ENCODE results near the gene UBE2K. TPM values are rescaled to one million over a fixed set of nuclear protein-coding genes. Genes with fewer than 3 reads are reported as not detected.
"Not testable (repeated sequence)": the region's sequence is repeated elsewhere in the genome, so short reads cannot be mapped to it uniquely, and the experiment has no call there.

The UBE2K gene
- total and polyA plus RNA-seq, 2 experiments from 2014 or later: 26.7 to 127 TPM

- in situ Hi-C loops (cut with MboI): no loop called here
- Histone ChIP-seq H3K9me3 (ENCODE audit: low read depth) (no peaks in the 10 kb centered on the region), H4K20me1 (ENCODE audit: insufficient read depth) (no peaks in the 10 kb centered on the region; the same call in 1 of the 2 replicates), H3F3A (ENCODE audit: insufficient read depth) (peaks cover 9% of the 10 kb centered on the region), H3K4me2 (ENCODE audit: unreplicated experiment) (no peak overlapping the region), H3K79me2 (ENCODE audit: insufficient read depth) (peaks cover 49% of the 10 kb centered on the region), H3K9ac (no peak overlapping the region), H3K27me3 (replicated peaks; ENCODE audit: insufficient read depth) (no peaks in the 10 kb centered on the region), H2AFZ (no peak overlapping the region), H3K36me3 (ENCODE audit: low read depth) (peaks cover 11% of the 10 kb centered on the region), H3K4me3 (no peak overlapping the region), H3K4me1 (ENCODE audit: insufficient read depth) (peaks cover 4% of the 10 kb centered on the region), H3K9me2 (ENCODE audit: insufficient read depth) (no peaks in the 10 kb centered on the region), H3K27ac (no peak overlapping the region)
- DNase-seq: no peak
- TF ChIP-seq EZH2phosphoT487 (IDR thresholded peaks at IDR 0.05; ENCODE audit: insufficient read depth, low read depth): no peak
- no peak for TF ChIP-seq EZH2 (IDR thresholded peaks at IDR 0.05; ENCODE audit: insufficient read depth, poor library complexity, severe bottlenecking)
- WGBS, 2 experiments (ENCODE audit: low coverage in 1 of 2, low lambda C conversion rate in 2 of 2, missing lambda C conversion rate in 2 of 2): 92 to 95% methylated on average over 25 of the region's 25 CpGs
These were observed 72.1 kb downstream of the UBE2K start for GRCh38 chr4:39770005-39770404.

- Histone ChIP-seq H3K79me2 (ENCODE audit: insufficient read depth) (peaks cover 46% of the 10 kb centered on the region), H2AFZ (no peak overlapping the region), H3K9me3 (ENCODE audit: low read depth) (no peaks in the 10 kb centered on the region), H3K9me2 (ENCODE audit: insufficient read depth) (no peaks in the 10 kb centered on the region), H3K4me1 (ENCODE audit: insufficient read depth) (peaks cover 4% of the 10 kb centered on the region), H3K4me2 (ENCODE audit: unreplicated experiment) (no peak overlapping the region), H3F3A (ENCODE audit: insufficient read depth) (peaks cover 9% of the 10 kb centered on the region), H3K36me3 (ENCODE audit: low read depth) (peaks cover 14% of the 10 kb centered on the region), H3K27ac (no peak overlapping the region), H4K20me1 (ENCODE audit: insufficient read depth) (no peaks in the 10 kb centered on the region; the same call in 1 of the 2 replicates), H3K27me3 (replicated peaks; ENCODE audit: insufficient read depth) (no peaks in the 10 kb centered on the region), H3K4me3 (no peak overlapping the region), H3K9ac (no peak overlapping the region)
- no peak for DNase-seq
- WGBS, 2 experiments (ENCODE audit: low coverage in 1 of 2, low lambda C conversion rate in 2 of 2, missing lambda C conversion rate in 2 of 2): 99% methylated on average over 16 to 19 of the region's 19 CpGs
- in situ Hi-C loops (cut with MboI): no loop called here
- TF ChIP-seq EZH2 (IDR thresholded peaks at IDR 0.05; ENCODE audit: insufficient read depth, poor library complexity, severe bottlenecking): no peak
- no peak for TF ChIP-seq EZH2phosphoT487 (IDR thresholded peaks at IDR 0.05; ENCODE audit: insufficient read depth, low read depth)
These were observed 72.5 kb downstream of the UBE2K start for GRCh38 chr4:39770471-39770870.

- H3K4me1 ChIP-seq (ENCODE audit: insufficient read depth): peaks cover 4% of the 10 kb centered on the region
- no peak overlapping the region for H2AFZ ChIP-seq
- H3K9me3 ChIP-seq (ENCODE audit: low read depth): no peaks in the 10 kb centered on the region
- H3K4me2 ChIP-seq (ENCODE audit: unreplicated experiment): no peak overlapping the region
- H3K27ac ChIP-seq: no peak overlapping the region
- peaks cover 9% of the 10 kb centered on the region for H3F3A ChIP-seq (ENCODE audit: insufficient read depth)
- no peaks in the 10 kb centered on the region; the same call in 1 of the 2 replicates for H4K20me1 ChIP-seq (ENCODE audit: insufficient read depth)
- no peak overlapping the region for H3K9ac ChIP-seq
- no peak overlapping the region for H3K4me3 ChIP-seq
- no peaks in the 10 kb centered on the region for H3K27me3 ChIP-seq (replicated peaks; ENCODE audit: insufficient read depth)
- WGBS, 2 experiments (ENCODE audit: low coverage in 1 of 2, low lambda C conversion rate in 2 of 2, missing lambda C conversion rate in 2 of 2): 95 to 96% methylated on average over 54 to 57 of the region's 57 CpGs
- in situ Hi-C loops (cut with MboI): no loop called here
- no peak for DNase-seq
- H3K79me2 ChIP-seq (ENCODE audit: insufficient read depth): peaks cover 40% of the 10 kb centered on the region
- TF ChIP-seq EZH2phosphoT487 (IDR thresholded peaks at IDR 0.05; ENCODE audit: insufficient read depth, low read depth) (no peak), EZH2 (IDR thresholded peaks at IDR 0.05; ENCODE audit: insufficient read depth, poor library complexity, severe bottlenecking) (no peak)
- no peaks in the 10 kb centered on the region for H3K9me2 ChIP-seq (ENCODE audit: insufficient read depth)
- H3K36me3 ChIP-seq (ENCODE audit: low read depth): peaks cover 16% of the 10 kb centered on the region; the same call in 1 of the 2 replicates
These were observed 73.2 kb downstream of the UBE2K start for GRCh38 chr4:39770969-39771724.

GRCh38 chr4:39781988-39782387 is 84.1 kb downstream of the UBE2K start:
- H4K20me1 ChIP-seq (ENCODE audit: insufficient read depth); in situ Hi-C loops (cut with MboI); DNase-seq; H3K9me3 ChIP-seq (ENCODE audit: low read depth); H3K79me2 ChIP-seq (ENCODE audit: insufficient read depth); H3K4me3 ChIP-seq; H3K9ac ChIP-seq; H3K27me3 ChIP-seq (replicated peaks; ENCODE audit: insufficient read depth); H3K27ac ChIP-seq; H3K4me2 ChIP-seq (ENCODE audit: unreplicated experiment); H2AFZ ChIP-seq; H3F3A ChIP-seq (ENCODE audit: insufficient read depth); H3K4me1 ChIP-seq (ENCODE audit: insufficient read depth); H3K9me2 ChIP-seq (ENCODE audit: insufficient read depth): not testable (repeated sequence)
- peaks cover 38% of the 10 kb centered on the region for H3K36me3 ChIP-seq (ENCODE audit: low read depth)
- WGBS, 2 experiments (ENCODE audit: low coverage in 1 of 2, low lambda C conversion rate in 2 of 2, missing lambda C conversion rate in 2 of 2): 78% methylated on average over 2 of the region's 2 CpGs
